ENCODE data around the gene GPBP1. TPM values are rescaled to one million over a fixed set of nuclear protein-coding genes. Genes with fewer than 3 reads are reported as not detected.
"Not testable (repeated sequence)": the region's sequence is repeated elsewhere in the genome, so short reads cannot be mapped to it uniquely, and the experiment has no call there.

GPBP1 gene
- total and polyA plus RNA-seq, 2 donors (not counting 3 experiments of a cell fraction or from before 2014, with no cell fraction given) = 11.7 to 57.4 TPM

GRCh38 chr5:57178238-57178637, 4.4 kb downstream of the GPBP1 start:
- peak overlapping the region; percentile 5 for H3K27ac ChIP-seq (ENCODE audit: insufficient read depth, low read depth, low read length)
- H3K36me3 ChIP-seq (ENCODE audit: control insufficient read depth in 2 of 2, extremely low read depth in 1 of 2, insufficient read depth in 2 of 2, low read length in 2 of 2); POLR2A ChIA-PET; dilution Hi-C loops (cut with MboI; ENCODE audit: extremely low pct_ligation_motif_present, low sequenced_read_pairs); H3K27me3 ChIP-seq (ENCODE audit: control insufficient read depth in 2 of 2, insufficient read depth in 2 of 2, low read length in 2 of 2); CTCF ChIA-PET; H3K9me3 ChIP-seq (replicated peaks; ENCODE audit: control insufficient read depth, insufficient read depth, low read length); H3K9me1 ChIP-seq (replicated peaks; ENCODE audit: control insufficient read depth, extremely low read depth, insufficient read depth, low read length); FAIRE-seq; BruUV-seq (replicated peaks); H2AFZ ChIP-seq (ENCODE audit: low read depth, low read length): not testable (repeated sequence)
- peak overlapping the region; percentile 25 for H3K9ac ChIP-seq (replicated peaks; ENCODE audit: extremely low read depth, insufficient read depth, low read length)
- intact Hi-C loops (cut with micrococcal nuclease) = loop anchor here (10.0 kb wide), 1 partner anchor 317 kb away; no protein-coding TSS in a partner anchor
- H3K4me3 ChIP-seq (replicated peaks in 1 of 3; ENCODE audit: insufficient read depth in 1 of 3, low read depth in 1 of 3, low read length in 3 of 3) = peak overlapping the region; percentile 16 to 86 (median 18)
- H3K79me2 ChIP-seq (ENCODE audit: control insufficient read depth, insufficient read depth, low read length) = peaks cover 91% of the 10 kb centered on the region
- peak; percentile 33 for DNase-seq (ENCODE audit: low read depth, low spot score)
- peaks cover 20% of the 10 kb centered on the region for H4K20me1 ChIP-seq (replicated peaks; ENCODE audit: control insufficient read depth, extremely low read depth, insufficient read depth, low read length)
- peak overlapping the region; percentile 98 for H3K4me2 ChIP-seq (ENCODE audit: insufficient read depth, low read length)
- H3K4me1 ChIP-seq (ENCODE audit: control insufficient read depth, extremely low read depth, insufficient read depth, low read length) = peaks cover 35% of the 10 kb centered on the region

- no peak overlapping the region for H2AFZ ChIP-seq (ENCODE audit: low read depth, low read length)
- dilution Hi-C loops (cut with MboI; ENCODE audit: extremely low pct_ligation_motif_present, low sequenced_read_pairs) (no loop called here), intact Hi-C loops (cut with micrococcal nuclease) (loop anchor here (10.0 kb wide), 1 partner anchor 315 kb away; no protein-coding TSS in a partner anchor)
- H3K27ac ChIP-seq (ENCODE audit: insufficient read depth, low read depth, low read length) = no peak overlapping the region
- H4K20me1 ChIP-seq (replicated peaks; ENCODE audit: control insufficient read depth, extremely low read depth, insufficient read depth, low read length) = peaks cover 20% of the 10 kb centered on the region
- FAIRE-seq = no peak
- peaks cover 35% of the 10 kb centered on the region for H3K4me1 ChIP-seq (ENCODE audit: control insufficient read depth, extremely low read depth, insufficient read depth, low read length)
- H3K4me2 ChIP-seq (ENCODE audit: insufficient read depth, low read length) = peak overlapping the region; percentile 98
- TF ChIP-seq EZH2 (IDR thresholded peaks at IDR 0.05; ENCODE audit: borderline replicate concordance, low read depth, low read length, severe bottlenecking) (no peak), GATA2 (IDR thresholded peaks at IDR 0.05; ENCODE audit: insufficient read depth, insufficient read length, low read depth, low read length) (no peak), MYC (IDR thresholded peaks at IDR 0.05; ENCODE audit: low read depth, low read length) (no peak), POLR2AphosphoS5 (IDR thresholded peaks at IDR 0.05; ENCODE audit: insufficient read depth, low read depth, low read length) (no peak), JUN (IDR thresholded peaks at IDR 0.05; ENCODE audit: borderline replicate concordance, insufficient read depth, insufficient read length, low read depth) (no peak)
- peaks cover 99% of the 10 kb centered on the region for H3K79me2 ChIP-seq (ENCODE audit: control insufficient read depth, insufficient read depth, low read length)
- H3K9me1 ChIP-seq (replicated peaks; ENCODE audit: control insufficient read depth, extremely low read depth, insufficient read depth, low read length) = no peaks in the 10 kb centered on the region
- BruUV-seq (replicated peaks) = no TSS peak
- no peaks in the 10 kb centered on the region for H3K27me3 ChIP-seq (ENCODE audit: control insufficient read depth in 2 of 2, insufficient read depth in 2 of 2, low read length in 2 of 2)
- no peaks in the 10 kb centered on the region for H3K9me3 ChIP-seq (replicated peaks; ENCODE audit: control insufficient read depth, insufficient read depth, low read length)
- ChIA-PET POLR2A (no interaction called here), CTCF (interaction anchor here (0.8 to 1.1 kb wide), 4 partner anchors 36 to 48 kb away, joined by 3 to 6 read pairs (median 4); no protein-coding TSS in a partner anchor)
- no peaks in the 10 kb centered on the region for H3K36me3 ChIP-seq (ENCODE audit: control insufficient read depth in 2 of 2, extremely low read depth in 1 of 2, insufficient read depth in 2 of 2, low read length in 2 of 2)
- H3K9ac ChIP-seq (replicated peaks; ENCODE audit: extremely low read depth, insufficient read depth, low read length) = peak overlapping the region; percentile 41
- no peak for DNase-seq (ENCODE audit: low read depth, low spot score)
- H3K4me3 ChIP-seq (replicated peaks in 1 of 3; ENCODE audit: insufficient read depth in 1 of 3, low read depth in 1 of 3, low read length in 3 of 3) = peak overlapping the region in 2 of 3 experiments; percentile 8 to 86
These were observed 5.7 kb downstream of the GPBP1 start for GRCh38 chr5:57179262-57180200.
